Hematopoietic multipotent progenitor cell treated with erythropoietin and hydrocortisone succinate and interleukin-3 and kit ligand, for 17 days (in vitro differentiated cells): Measurements from ENCODE around the gene ABHD14A.

Experiments
- DNase-seq: peaks from one replicate; pipeline ENCODE4 v3.0.0-alpha.2; 2015; ENCODE audit warnings: low spot score

The ABHD14A gene

GRCh38 chr3:51941463-51941797 lies 33.4 kb upstream of the ABHD14A start:
- DNase-seq: no peak

DNA sequence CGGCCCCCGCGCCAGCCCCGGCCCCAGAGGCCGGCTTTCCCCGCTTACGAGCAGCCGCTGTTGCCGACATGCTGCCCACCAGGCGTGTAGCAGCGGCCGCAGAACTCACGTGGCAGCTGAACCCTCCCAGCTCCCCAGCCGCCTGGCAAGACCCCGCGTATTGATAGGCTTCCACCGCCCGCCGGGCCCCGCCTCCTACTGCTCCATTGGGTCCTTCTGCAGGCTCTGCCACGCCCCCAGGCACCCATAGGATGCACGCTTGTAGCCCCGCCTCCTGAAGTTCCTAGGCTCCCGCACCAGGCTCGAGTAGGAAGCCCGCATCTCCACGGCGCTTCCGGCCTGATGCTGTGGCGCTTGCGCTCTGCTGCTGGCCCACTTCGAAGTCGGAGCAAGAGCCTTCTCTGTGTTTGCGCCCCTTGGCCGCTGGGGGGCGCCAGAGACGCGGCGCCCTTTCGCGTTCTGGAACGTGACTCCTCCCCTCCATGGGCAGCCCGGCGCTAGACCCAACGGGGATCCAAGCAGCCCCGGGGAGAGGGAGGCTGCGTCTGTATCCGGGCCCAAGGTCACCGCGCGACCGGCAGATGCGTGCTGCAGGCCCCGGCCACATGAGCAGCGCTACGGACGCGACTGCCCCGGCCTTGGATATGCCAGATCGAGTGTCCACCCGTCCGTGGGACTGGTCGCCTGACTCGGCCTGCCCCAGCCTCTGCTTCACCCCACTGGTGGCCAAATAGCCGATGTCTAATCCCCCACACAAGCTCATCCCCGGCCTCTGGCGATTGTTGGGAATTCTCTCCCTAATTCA lies 32.9 kb upstream of the ABHD14A start, which contains the start of the genes PARP3 and RRP9:
Gene PARP3 (plus strand): TSS at position 566 of the 805 bp plus-strand sequence. CDS start 993 bp downstream, outside the sequence.
Gene RRP9 (minus strand): TSS at position 107 of the 805 bp plus-strand sequence. CDS start 37 bp downstream, at position 70.
- DNase-seq: peak; percentile 99

DNA sequence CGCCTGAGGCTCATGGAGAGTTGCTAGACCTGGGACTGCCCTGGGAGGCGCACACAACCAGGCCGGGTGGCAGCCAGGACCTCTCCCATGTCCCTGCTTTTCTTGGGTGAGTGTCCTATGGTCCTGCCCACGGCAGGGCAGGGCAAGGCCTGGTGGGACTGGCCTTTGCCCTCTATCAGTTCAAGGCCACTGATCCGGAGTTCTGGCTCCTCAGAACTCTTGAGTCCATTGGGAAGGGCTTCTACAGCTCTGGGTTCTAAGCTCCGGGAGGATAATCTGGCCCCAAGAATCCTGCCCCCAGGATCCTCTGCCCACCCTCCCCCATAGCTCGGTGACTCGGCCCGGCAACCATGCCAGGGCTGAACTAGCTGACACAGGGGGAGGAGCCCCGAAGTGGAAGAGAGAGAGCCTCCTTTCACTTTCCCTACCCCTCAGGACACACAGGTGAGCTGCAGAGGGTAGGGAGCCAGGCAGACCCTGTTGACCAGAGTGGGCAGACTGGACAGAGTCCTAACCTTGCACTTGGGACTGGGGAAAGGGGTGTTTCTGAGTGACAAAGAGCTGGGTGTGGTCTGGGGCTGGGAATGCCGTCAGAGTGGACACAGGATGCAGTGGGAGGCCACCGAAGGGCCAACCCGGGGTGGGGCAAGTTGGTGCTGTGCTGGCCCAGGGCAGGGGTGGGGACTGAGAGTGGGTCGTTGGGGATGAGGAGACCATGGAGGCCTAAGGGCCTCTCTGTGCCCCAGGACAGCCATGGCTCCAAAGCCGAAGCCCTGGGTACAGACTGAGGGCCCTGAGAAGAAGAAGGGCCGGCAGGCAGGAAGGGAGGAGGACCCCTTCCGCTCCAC lies 32.0 kb upstream of the ABHD14A start:
- peak; percentile 53 for DNase-seq

GRCh38 chr3:51943451-51944391 lies 31.1 kb upstream of the ABHD14A start:
- DNase-seq: no peak

DNA sequence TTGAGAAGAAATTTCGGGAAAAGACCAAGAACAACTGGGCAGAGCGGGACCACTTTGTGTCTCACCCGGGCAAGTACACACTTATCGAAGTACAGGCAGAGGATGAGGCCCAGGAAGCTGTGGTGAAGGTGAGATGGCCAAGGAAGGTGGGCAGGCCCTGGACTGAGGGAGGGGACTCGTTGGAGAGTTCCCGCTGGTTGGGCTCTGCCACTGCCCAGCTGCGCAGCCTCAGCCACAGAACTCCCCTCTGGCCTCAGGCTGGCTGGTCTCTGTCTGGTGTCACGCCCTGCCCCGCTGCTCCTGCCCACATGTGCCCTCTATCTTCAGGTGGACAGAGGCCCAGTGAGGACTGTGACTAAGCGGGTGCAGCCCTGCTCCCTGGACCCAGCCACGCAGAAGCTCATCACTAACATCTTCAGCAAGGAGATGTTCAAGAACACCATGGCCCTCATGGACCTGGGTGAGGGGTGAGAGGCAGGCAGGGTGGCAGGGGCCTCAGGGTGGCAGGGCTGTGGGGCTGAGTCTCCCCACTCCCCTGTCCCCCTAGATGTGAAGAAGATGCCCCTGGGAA lies 30.3 kb upstream of the ABHD14A start:
- DNase-seq: no peak

- DNase-seq: no peak
Observed at GRCh38 chr3:51945031-51945840, 29.6 kb upstream of the ABHD14A start.

DNA sequence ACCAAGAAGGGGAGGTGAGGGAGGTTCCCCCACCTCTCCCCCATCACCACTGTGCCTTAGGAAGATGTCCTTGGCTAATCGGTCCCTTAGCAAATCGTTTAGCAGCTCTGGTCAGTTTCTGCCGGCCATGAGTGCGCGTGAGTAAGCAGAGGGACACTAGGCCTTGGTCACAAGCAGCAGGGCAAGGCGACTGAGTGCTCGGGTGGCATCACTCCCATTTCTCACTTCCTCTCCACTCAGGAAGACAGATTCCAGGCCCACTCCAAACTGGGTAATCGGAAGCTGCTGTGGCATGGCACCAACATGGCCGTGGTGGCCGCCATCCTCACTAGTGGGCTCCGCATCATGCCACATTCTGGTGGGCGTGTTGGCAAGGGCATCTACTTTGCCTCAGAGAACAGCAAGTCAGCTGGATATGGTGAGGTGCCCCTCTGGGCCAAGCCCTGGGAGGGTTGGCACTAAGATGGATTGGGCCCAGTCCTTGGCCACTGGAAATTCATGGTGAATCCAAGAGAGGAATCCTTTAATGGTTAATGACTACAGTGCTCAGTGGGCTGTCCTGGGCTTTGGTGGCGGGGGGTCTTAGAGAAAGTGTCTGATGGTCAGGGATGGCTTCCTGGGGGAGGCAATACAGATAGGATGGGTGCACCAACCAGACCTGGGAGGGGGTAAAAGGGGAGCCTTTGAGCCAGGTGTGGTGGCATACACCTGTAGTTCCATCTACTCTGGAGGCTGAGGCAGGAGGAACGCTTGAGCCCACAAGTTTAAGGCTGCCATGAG lies 28.7 kb upstream of the ABHD14A start:
- DNase-seq: no peak

GRCh38 chr3:51946796-51947195 lies 28.1 kb upstream of the ABHD14A start:
- no peak for DNase-seq

- no peak for DNase-seq
Observed at GRCh38 chr3:51947215-51947900, 27.5 kb upstream of the ABHD14A start.

GRCh38 chr3:51948016-51948580 lies 26.8 kb upstream of the ABHD14A start:
- DNase-seq: no peak

DNA sequence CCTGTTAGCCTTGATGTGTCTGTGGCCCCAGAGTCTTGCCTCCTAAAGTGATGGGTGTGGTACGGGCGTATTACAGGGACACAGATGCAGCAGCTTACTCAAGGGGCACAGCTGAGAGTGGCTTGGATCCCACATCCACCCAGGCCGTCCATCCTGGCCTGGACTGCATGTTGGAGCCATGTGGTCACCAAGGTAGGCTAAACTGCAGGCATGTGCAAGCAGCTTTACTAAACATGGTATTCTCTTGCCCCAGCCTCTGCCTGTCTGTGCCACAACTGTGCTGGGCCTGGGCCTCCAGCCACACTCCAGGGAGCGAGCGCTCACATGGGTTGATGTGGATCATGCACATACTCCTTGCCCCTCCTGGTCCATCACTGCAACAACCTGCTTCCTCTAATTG lies 25.7 kb upstream of the ABHD14A start:
- no peak for DNase-seq

GRCh38 chr3:51950899-51951298 lies 24.0 kb upstream of the ABHD14A start:
- DNase-seq: no peak

DNA sequence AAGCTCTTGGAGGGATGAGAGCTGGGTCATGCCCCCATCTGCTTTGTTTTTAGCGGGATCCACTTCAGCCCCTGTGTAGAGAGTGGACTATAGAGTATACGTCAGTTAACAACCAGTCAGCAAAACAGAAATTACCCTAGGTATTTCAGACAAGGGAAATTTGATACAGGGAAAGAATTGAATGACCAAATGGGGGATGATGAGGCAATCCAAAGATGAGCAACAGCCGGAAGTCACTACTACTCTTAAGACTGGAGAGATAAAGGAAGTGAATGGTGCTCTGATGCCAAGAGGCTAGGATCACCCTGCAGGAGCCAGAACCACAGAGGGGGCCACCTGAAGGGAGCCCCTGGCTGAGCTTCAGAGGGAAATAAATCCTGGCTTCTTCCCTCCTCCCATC lies 21.4 kb upstream of the ABHD14A start:
- no peak for DNase-seq

- DNase-seq: no peak
Observed at GRCh38 chr3:51954105-51954504, 20.8 kb upstream of the ABHD14A start.

DNA sequence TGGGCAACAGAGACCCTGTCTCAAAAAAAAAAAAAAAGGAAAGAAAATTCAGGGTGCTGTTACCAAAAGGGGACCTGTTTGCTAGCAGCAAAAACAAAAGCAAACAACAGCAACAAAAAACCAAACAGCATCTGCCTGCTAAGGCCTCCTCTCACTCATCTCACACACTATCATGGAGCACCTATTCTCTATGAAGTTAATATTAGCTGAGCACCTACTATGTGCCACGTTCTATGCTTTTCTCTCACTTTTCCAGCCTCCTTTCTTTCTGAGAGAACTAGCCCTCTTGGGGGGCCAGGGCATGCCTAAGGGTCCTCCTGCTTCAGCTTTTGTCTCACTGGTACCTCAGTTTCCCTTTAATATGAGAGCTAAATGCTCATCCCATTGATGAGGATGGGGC lies 20.2 kb upstream of the ABHD14A start:
- DNase-seq: no peak

DNA sequence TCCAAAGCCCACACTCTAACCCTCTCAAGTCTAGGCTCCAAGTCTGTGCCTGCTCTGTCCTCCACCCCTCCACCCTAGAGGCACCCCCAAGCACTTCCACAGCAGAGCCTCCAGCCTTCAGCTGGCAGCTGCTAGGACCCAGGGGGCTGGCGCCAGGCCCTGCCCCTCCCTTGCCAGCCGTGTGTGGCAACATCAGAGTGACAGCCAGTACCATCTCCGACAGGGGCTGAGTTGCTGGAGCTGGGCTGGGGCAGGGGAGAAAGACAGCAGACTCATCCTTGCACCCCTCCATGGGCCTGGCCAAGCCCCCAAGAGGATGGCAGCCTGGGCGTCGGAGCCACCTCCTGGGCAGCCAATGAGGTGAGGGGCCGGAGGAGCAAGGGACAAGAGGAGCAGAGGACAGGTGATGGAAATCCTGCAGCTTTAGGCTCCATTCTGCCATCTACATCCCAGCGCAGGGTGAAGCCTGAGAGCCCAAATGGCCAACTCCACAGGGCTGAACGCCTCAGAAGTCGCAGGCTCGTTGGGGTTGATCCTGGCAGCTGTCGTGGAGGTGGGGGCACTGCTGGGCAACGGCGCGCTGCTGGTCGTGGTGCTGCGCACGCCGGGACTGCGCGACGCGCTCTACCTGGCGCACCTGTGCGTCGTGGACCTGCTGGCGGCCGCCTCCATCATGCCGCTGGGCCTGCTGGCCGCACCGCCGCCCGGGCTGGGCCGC lies 19.5 kb upstream of the ABHD14A start, which contains the start of gene GPR62:
Gene GPR62 (plus strand): TSS at position 207 of the 718 bp plus-strand sequence. CDS start 272 bp downstream, at position 479.
- DNase-seq: no peak

GRCh38 chr3:51955893-51956770 lies 18.7 kb upstream of the ABHD14A start:
- DNase-seq: no peak
